Effector CD8-positive, alpha-beta T cell (primary cell): ENCODE measurements around the gene ZC4H2.
"Not testable (repeated sequence)": the region's sequence is repeated elsewhere in the genome, so short reads cannot be mapped to it uniquely, and the experiment has no call there.

Experiments
- DNase-seq: peaks from one replicate; lab custom pipeline; 2025; lab: John Stamatoyannopoulos, UW
- total RNA-seq, 4 experiments: gene quantifications; one replicate each; lab custom pipeline; 2026; lab: John Stamatoyannopoulos, UW

Gene ZC4H2
- 4.1 to 12.7 (median 6.6) reads per million in 4 experiments for total RNA-seq

GRCh38 chrX:64975989-64976672 is at the start of gene ZC4H2:
Gene ZC4H2 (minus strand): TSS chrX:64976450. CDS start chrX:64976377, 73 bp downstream.
- DNase-seq: peak; percentile 30

- no peak for DNase-seq
Measured at GRCh38 chrX:65017451-65017850, 41.2 kb upstream of the ZC4H2 start.

- no peak for DNase-seq
Measured at GRCh38 chrX:65014230-65014629, 38.0 kb upstream of the ZC4H2 start.

- DNase-seq: no peak
Measured at GRCh38 chrX:65009459-65009858, 33.2 kb upstream of the ZC4H2 start.

- not testable (repeated sequence) for DNase-seq
Measured at GRCh38 chrX:65002208-65002607, 26.0 kb upstream of the ZC4H2 start.

- no peak for DNase-seq
Measured at GRCh38 chrX:64996805-64997204, 20.6 kb upstream of the ZC4H2 start.

GRCh38 chrX:64994131-64994798 is 18.0 kb upstream of the ZC4H2 start:
- DNase-seq: no peak

- no peak for DNase-seq
Measured at GRCh38 chrX:64977830-64978229, 1.6 kb upstream of the ZC4H2 start.

- no peak for DNase-seq
Measured at GRCh38 chrX:64977051-64977450, 801 bp upstream of the ZC4H2 start.

- no peak for DNase-seq
Measured at GRCh38 chrX:64976673-64977040, 407 bp upstream of the ZC4H2 start.

- peak; percentile 0 for DNase-seq
Measured at GRCh38 chrX:64975491-64975890, 759 bp downstream of the ZC4H2 start.

GRCh38 chrX:64925480-64925879 is 50.8 kb downstream of the ZC4H2 start:
- DNase-seq: no peak

- no peak for DNase-seq
Measured at GRCh38 chrX:64908121-64908520, 68.1 kb downstream of the ZC4H2 start.

GRCh38 chrX:64894454-64895038 is 81.7 kb downstream of the ZC4H2 start:
- DNase-seq: peak; percentile 4

GRCh38 chrX:64885850-64886249 is 90.4 kb downstream of the ZC4H2 start:
- DNase-seq: no peak

GRCh38 chrX:64878709-64879108 is 97.5 kb downstream of the ZC4H2 start:
- not testable (repeated sequence) for DNase-seq

GRCh38 chrX:64867217-64867616 is 109.0 kb downstream of the ZC4H2 start:
- DNase-seq: no peak
